Keratinocyte (primary cell): ENCODE measurements around the gene CCDC102A. TPM values are rescaled to one million over a fixed set of nuclear protein-coding genes. Genes with fewer than 3 reads are reported as not detected.

ENCODE experiments used
- DNase-seq: peaks from one replicate; pipeline ENCODE4 v3.0.0-alpha.2; 2011; ENCODE audit warnings: low read depth, missing footprints, low spot score
- FAIRE-seq: peaks from 2 replicates; lab custom pipeline; 2011; peaks lifted over from hg19 to GRCh38; lab: Jason Lieb, UNC
- H2AFZ ChIP-seq: 2 replicates; pipeline ENCODE4 v1.6.0; 2012; ENCODE audit warnings: low read length, control low read depth, inconsistent platforms; ENCODE audit not compliant: control insufficient read depth
- H3K27ac ChIP-seq: 2 replicates; pipeline ENCODE4 v1.5.1; 2011; ENCODE audit warnings: low read length; ENCODE audit not compliant: control insufficient read depth, insufficient read depth
- H3K27me3 ChIP-seq: 3 replicates; pipeline ENCODE4 v1.6.0; 2011; ENCODE audit warnings: low read length; ENCODE audit not compliant: control insufficient read depth, insufficient read depth; ENCODE audit errors: extremely low read depth
- H3K36me3 ChIP-seq, 2 experiments: 2 replicates in 1 of 2; 3 replicates in 1 of 2; pipeline ENCODE4 v1.5.1; 2011; ENCODE audit warnings: low read length in 2 of 2, mild to moderate bottlenecking in 1 of 2; ENCODE audit not compliant: control insufficient read depth in 2 of 2, insufficient read depth in 2 of 2; ENCODE audit errors: extremely low read depth in 1 of 2
- H3K4me1 ChIP-seq: 3 replicates; pipeline ENCODE4 v1.5.1; 2011; ENCODE audit warnings: low read length; ENCODE audit not compliant: control insufficient read depth, insufficient read depth; ENCODE audit errors: extremely low read depth
- H3K4me2 ChIP-seq: 3 replicates; pipeline ENCODE4 v1.6.0; 2011; ENCODE audit warnings: low read depth, low read length; ENCODE audit not compliant: control insufficient read depth, insufficient read depth; ENCODE audit errors: extremely low read depth
- H3K4me3 ChIP-seq, 3 experiments: fragments of 200-600 bp in 1 of 3; sonication (generic) in 1 of 3; 2 replicates in 2 of 3; 3 replicates in 1 of 3; pipeline ENCODE4 v1.5.1; 2011 to 2016; ENCODE audit warnings: low read length in 3 of 3, mild to moderate bottlenecking in 3 of 3, control low read depth in 2 of 3, inconsistent platforms in 1 of 3, low read depth in 1 of 3, mixed read lengths in 1 of 3, mixed run types in 1 of 3, moderate library complexity in 1 of 3; ENCODE audit not compliant: control insufficient read depth in 2 of 3, insufficient read depth in 2 of 3; ENCODE audit errors: extremely low read depth in 1 of 3
- H3K79me2 ChIP-seq: 2 replicates; pipeline ENCODE4 v1.6.0; 2012; ENCODE audit warnings: low read length; ENCODE audit not compliant: control insufficient read depth, insufficient read depth
- H3K9ac ChIP-seq: 3 replicates; pipeline ENCODE4 v1.6.0; 2011; ENCODE audit warnings: low read length; ENCODE audit not compliant: control insufficient read depth, insufficient read depth; ENCODE audit errors: extremely low read depth
- H3K9me1 ChIP-seq: 3 replicates; pipeline ENCODE4 v1.6.0; 2011; ENCODE audit warnings: low read length; ENCODE audit not compliant: control insufficient read depth, insufficient read depth; ENCODE audit errors: extremely low read depth
- H3K9me3 ChIP-seq: 2 replicates; pipeline ENCODE4 v1.5.1; 2012; ENCODE audit warnings: low read depth, low read length; ENCODE audit not compliant: control insufficient read depth
- H4K20me1 ChIP-seq: 3 replicates; pipeline ENCODE4 v1.6.0; 2011; ENCODE audit warnings: low read length; ENCODE audit not compliant: control insufficient read depth, insufficient read depth; ENCODE audit errors: extremely low read depth
- EZH2 ChIP-seq: IDR thresholded peaks from one replicate; pipeline ENCODE4 v1.6.1; 2012; ENCODE audit warnings: inconsistent platforms, mild to moderate bottlenecking, low read length, moderate library complexity
- dilution Hi-C: fragments of 300-500 bp; cut with MboI; formaldehyde crosslinking; loops from one replicate; pipeline ENCODE4 v1.7.0; 2020; ENCODE audit warnings: low sequenced_read_pairs; ENCODE audit not compliant: extremely low pct_ligation_motif_present
- polyA plus RNA-seq, 5 experiments: library from polyadenylated mRNA; depleted of rRNA in 3 of 5; stranded (reverse) in 3 of 5; stranded (forward) in 1 of 5; unstranded in 1 of 5; fragments of >200 nt; gene quantifications; 1 replicate in 1 of 5; 2 replicates in 3 of 5; 3 replicates in 1 of 5; pipeline versions ENCODE4 v1.2.1 to v1.2.3, GENCODE V29; 2011 to 2012; ENCODE audit warnings: missing spikeins in 2 of 5, low read depth in 1 of 5, low replicate concordance in 1 of 5
- TF ChIP-seq, protein P1 (sequence below), 3 experiments: IDR thresholded peaks in 1 of 3; conservative IDR thresholded peaks in 1 of 3; optimal IDR thresholded peaks in 1 of 3; 2 replicates in 2 of 3; 3 replicates in 1 of 3; pipeline versions ENCODE3 to v1.5.1; 2011; ENCODE audit warnings: low read length in 3 of 3, mild to moderate bottlenecking in 3 of 3, moderate library complexity in 2 of 3, control low read depth in 1 of 3, inconsistent platforms in 1 of 3; ENCODE audit not compliant: insufficient read depth in 2 of 3; ENCODE audit errors: extremely low read depth in 1 of 3

The CCDC102A gene
- polyA plus RNA-seq, 1 donor (not counting 4 experiments of a cell fraction or from before 2014, with no cell fraction given), result 2.2 TPM

DNA sequence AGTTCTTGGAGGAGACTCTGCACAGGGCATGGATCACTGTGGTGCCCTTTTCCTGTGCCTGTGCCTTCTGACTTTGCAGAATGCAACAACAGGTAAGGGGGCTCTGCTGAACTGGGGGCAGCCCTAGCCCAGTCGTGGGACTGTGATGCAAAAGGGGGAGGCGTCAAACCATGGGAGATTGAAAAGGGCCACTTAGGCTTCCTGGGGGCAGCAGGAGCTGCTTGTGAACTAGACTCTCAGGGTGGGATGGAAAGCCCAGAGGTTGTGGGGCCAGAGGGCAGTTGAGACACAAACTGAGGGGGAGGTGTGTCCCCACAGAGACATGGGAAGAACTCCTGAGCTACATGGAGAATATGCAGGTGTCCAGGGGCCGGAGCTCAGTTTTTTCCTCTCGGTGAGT lies 25.7 kb upstream of the CCDC102A start:
- FAIRE-seq (no peak), DNase-seq (no peak)
- Histone ChIP-seq H2AFZ (no peak overlapping the region), H3K9me1 (no peaks in the 10 kb centered on the region), H3K27me3 (peaks cover 9% of the 10 kb centered on the region), H3K9ac (no peak overlapping the region), H3K4me1 (peaks cover 7% of the 10 kb centered on the region), H3K4me2 (no peak overlapping the region), H3K9me3 (peaks cover 3% of the 10 kb centered on the region), H3K36me3 (no peaks in the 10 kb centered on the region), H4K20me1 (no peaks in the 10 kb centered on the region), H3K4me3 (no peak overlapping the region), H3K27ac (no peak overlapping the region), H3K79me2 (no peaks in the 10 kb centered on the region)
- dilution Hi-C loops, result no loop called here
- TF ChIP-seq EZH2, result no peak
- TF ChIP-seq, protein P1, sequence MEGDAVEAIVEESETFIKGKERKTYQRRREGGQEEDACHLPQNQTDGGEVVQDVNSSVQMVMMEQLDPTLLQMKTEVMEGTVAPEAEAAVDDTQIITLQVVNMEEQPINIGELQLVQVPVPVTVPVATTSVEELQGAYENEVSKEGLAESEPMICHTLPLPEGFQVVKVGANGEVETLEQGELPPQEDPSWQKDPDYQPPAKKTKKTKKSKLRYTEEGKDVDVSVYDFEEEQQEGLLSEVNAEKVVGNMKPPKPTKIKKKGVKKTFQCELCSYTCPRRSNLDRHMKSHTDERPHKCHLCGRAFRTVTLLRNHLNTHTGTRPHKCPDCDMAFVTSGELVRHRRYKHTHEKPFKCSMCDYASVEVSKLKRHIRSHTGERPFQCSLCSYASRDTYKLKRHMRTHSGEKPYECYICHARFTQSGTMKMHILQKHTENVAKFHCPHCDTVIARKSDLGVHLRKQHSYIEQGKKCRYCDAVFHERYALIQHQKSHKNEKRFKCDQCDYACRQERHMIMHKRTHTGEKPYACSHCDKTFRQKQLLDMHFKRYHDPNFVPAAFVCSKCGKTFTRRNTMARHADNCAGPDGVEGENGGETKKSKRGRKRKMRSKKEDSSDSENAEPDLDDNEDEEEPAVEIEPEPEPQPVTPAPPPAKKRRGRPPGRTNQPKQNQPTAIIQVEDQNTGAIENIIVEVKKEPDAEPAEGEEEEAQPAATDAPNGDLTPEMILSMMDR (optimal IDR thresholded peaks at IDR 0.05 in 1 of 3, IDR thresholded peaks at IDR 0.05 in 1 of 3, conservative IDR thresholded peaks at IDR 0.05 in 1 of 3; ENCODE audit: extremely low read depth in 1 of 3, insufficient read depth in 2 of 3, low read length in 3 of 3), result no peak

GRCh38 chr16:57559072-57559790 lies 22.9 kb upstream of the CCDC102A start:
- FAIRE-seq (no peak), DNase-seq (no peak)
- H2AFZ ChIP-seq, result no peak overlapping the region
- peaks cover 2% of the 10 kb centered on the region for H3K4me1 ChIP-seq
- no peaks in the 10 kb centered on the region for H3K79me2 ChIP-seq
- peaks cover 3% of the 10 kb centered on the region for H3K9me3 ChIP-seq
- no peaks in the 10 kb centered on the region for H3K36me3 ChIP-seq
- dilution Hi-C loops, result no loop called here
- no peak overlapping the region for H3K9ac ChIP-seq
- no peak for TF ChIP-seq EZH2
- TF ChIP-seq, protein P1 (optimal IDR thresholded peaks at IDR 0.05 in 1 of 3, IDR thresholded peaks at IDR 0.05 in 1 of 3, conservative IDR thresholded peaks at IDR 0.05 in 1 of 3; ENCODE audit: extremely low read depth in 1 of 3, insufficient read depth in 2 of 3, low read length in 3 of 3), result no peak
- H3K4me2 ChIP-seq, result no peak overlapping the region
- H3K9me1 ChIP-seq, result no peaks in the 10 kb centered on the region
- H4K20me1 ChIP-seq, result no peaks in the 10 kb centered on the region
- H3K27me3 ChIP-seq, result peaks cover 7% of the 10 kb centered on the region
- no peak overlapping the region for H3K27ac ChIP-seq
- no peak overlapping the region for H3K4me3 ChIP-seq
